KMS-11 (cell line): ENCODE measurements around the gene LETM1.
A peak's percentile ranks its signal among the peaks of the same experiment; 100 is the strongest.

ENCODE experiments used
- H2AFZ ChIP-seq: fragments of 200-600 bp; sonication (generic); 2 replicates; pipeline ENCODE4 v1.6.1; 2016; ENCODE audit warnings: antibody characterized with exemption, mixed run types, low read depth
- H3K27ac ChIP-seq: fragments of 200-600 bp; sonication (generic); 2 replicates; pipeline ENCODE4 v1.6.1; 2016; ENCODE audit warnings: mild to moderate bottlenecking, mixed run types
- H3K27me3 ChIP-seq: fragments of 200-600 bp; sonication (generic); 2 replicates; pipeline ENCODE4 v1.6.1; 2017; ENCODE audit warnings: mild to moderate bottlenecking, low read depth, mixed run types, moderate library complexity; ENCODE audit not compliant: insufficient read depth
- H3K36me3 ChIP-seq: fragments of 200-600 bp; sonication (generic); 2 replicates; pipeline ENCODE4 v1.6.1; 2017; ENCODE audit warnings: mild to moderate bottlenecking, mixed run types; ENCODE audit not compliant: insufficient read depth
- H3K4me1 ChIP-seq: fragments of 200-600 bp; sonication (generic); 2 replicates; pipeline ENCODE4 v1.6.1; 2016; ENCODE audit warnings: mild to moderate bottlenecking, low read depth, mixed run types; ENCODE audit not compliant: poor library complexity, severe bottlenecking
- H3K4me2 ChIP-seq: fragments of 200-600 bp; sonication (generic); 2 replicates; pipeline ENCODE4 v1.7.0; 2016; ENCODE audit warnings: mild to moderate bottlenecking, mixed run types
- H3K4me3 ChIP-seq: fragments of 200-600 bp; sonication (generic); IDR thresholded peaks from 2 replicates; pipeline ENCODE4 v1.6.1; 2017; ENCODE audit warnings: low read depth, low read length, mixed read lengths; ENCODE audit not compliant: insufficient read depth
- H3K79me2 ChIP-seq: fragments of 200-600 bp; sonication (generic); 2 replicates; pipeline ENCODE4 v1.6.1; 2016; ENCODE audit warnings: low read depth, mixed run types; ENCODE audit not compliant: insufficient read depth
- H3K9ac ChIP-seq: fragments of 200-600 bp; sonication (generic); 2 replicates; pipeline ENCODE4 v1.6.1; 2016; ENCODE audit warnings: mild to moderate bottlenecking, mixed run types
- H4K20me1 ChIP-seq: fragments of 200-600 bp; sonication (generic); 2 replicates; pipeline ENCODE4 v1.6.1; 2016; ENCODE audit warnings: mild to moderate bottlenecking, mixed run types; ENCODE audit not compliant: insufficient read depth
- CTCF ChIP-seq: fragments of 200-600 bp; sonication (generic); conservative IDR thresholded peaks from 2 replicates; pipeline ENCODE4 v1.6.1; 2017; ENCODE audit warnings: low read depth, mild to moderate bottlenecking, antibody characterized with exemption, low read length, moderate library complexity, mixed read lengths

The LETM1 gene

DNA sequence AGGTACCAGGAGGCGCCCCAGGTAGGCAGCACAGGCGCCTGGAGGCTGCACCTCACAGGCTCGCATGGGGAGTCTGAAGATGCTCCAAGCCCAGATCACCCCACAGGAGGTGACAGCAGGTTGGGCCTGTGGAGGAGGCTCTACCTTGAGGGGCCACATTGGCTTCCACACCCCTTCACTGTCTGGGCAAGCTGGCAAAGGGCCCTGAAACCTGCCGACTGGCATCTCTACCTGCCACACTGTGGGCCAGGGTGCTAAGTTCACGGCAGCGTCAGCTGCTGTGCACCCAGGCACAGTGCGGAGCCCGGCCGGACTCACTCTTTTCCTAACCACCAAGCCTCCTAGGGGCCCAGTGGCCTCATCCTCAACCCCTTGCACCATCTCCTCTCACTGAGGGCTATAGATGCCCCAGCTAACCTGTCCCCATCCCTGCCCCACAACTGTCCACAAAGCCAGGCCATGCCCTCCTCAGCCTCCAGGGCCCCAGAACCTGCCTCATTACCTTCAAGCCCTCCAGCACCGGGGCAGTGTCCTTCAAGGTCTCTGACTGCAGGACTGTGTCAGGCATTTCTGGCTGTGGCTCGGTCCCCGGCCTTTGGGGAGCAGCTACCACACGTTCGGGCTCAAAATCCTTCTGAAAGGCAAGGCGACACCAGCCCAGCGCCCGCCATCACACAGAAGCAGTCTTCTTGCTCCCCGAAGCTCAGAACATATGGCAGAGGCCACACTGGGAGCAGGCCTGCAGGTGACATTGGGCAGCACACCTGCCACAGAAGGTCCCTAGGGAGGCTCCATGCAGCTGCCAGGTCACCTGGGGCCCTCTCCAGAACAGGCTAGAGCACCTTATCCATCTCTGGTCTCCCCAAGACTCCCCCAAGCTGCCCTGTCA lies 34.0 kb downstream of the LETM1 start:
- Histone ChIP-seq H3K4me3 (no peak overlapping the region), H3K4me1 (peaks cover 18% of the 10 kb centered on the region), H4K20me1 (no peaks in the 10 kb centered on the region), H3K36me3 (no peaks in the 10 kb centered on the region), H3K79me2 (no peaks in the 10 kb centered on the region), H2AFZ (no peak overlapping the region), H3K27me3 (no peaks in the 10 kb centered on the region), H3K4me2 (no peak overlapping the region), H3K9ac (no peak overlapping the region), H3K27ac (no peak overlapping the region)
- TF ChIP-seq CTCF = no peak

DNA sequence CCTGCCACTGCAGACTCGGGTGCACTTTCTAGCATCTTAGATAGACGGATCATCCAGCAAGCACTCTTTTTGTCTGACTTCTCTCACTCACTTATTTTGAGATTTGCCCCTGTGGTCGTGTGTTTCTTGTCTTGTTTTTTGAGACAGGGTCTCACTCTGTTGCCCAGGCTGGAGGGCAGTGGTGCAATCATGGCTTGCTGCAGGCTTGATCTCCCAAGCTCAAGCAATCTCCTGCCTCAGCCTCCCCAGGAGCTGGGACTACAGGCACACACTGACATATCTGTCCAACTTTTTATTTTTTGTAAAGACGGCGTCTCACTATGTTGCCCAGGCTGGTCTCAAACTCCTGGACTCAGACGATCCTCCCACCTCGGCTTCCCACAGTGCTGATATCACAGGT lies 36.1 kb downstream of the LETM1 start:
- Histone ChIP-seq H3K4me1 (peaks cover 18% of the 10 kb centered on the region), H3K36me3 (no peaks in the 10 kb centered on the region), H3K79me2 (no peaks in the 10 kb centered on the region), H4K20me1 (no peaks in the 10 kb centered on the region), H3K27me3 (no peaks in the 10 kb centered on the region), H3K4me3 (no peak overlapping the region), H3K9ac (no peak overlapping the region), H3K4me2 (no peak overlapping the region; the same call in 1 of the 2 replicates), H2AFZ (no peak overlapping the region), H3K27ac (peak overlapping the region; percentile 49; the same call in 1 of the 2 replicates)
- no peak for TF ChIP-seq CTCF

- Histone ChIP-seq H3K4me1 (peaks cover 18% of the 10 kb centered on the region), H3K36me3 (no peaks in the 10 kb centered on the region), H2AFZ (no peak overlapping the region), H4K20me1 (no peaks in the 10 kb centered on the region), H3K27me3 (no peaks in the 10 kb centered on the region), H3K27ac (no peak overlapping the region), H3K9ac (no peak overlapping the region), H3K4me2 (no peak overlapping the region), H3K79me2 (no peaks in the 10 kb centered on the region), H3K4me3 (no peak overlapping the region)
- no peak for TF ChIP-seq CTCF
These were observed 36.7 kb downstream of the LETM1 start for GRCh38 chr4:1819284-1819683.

DNA sequence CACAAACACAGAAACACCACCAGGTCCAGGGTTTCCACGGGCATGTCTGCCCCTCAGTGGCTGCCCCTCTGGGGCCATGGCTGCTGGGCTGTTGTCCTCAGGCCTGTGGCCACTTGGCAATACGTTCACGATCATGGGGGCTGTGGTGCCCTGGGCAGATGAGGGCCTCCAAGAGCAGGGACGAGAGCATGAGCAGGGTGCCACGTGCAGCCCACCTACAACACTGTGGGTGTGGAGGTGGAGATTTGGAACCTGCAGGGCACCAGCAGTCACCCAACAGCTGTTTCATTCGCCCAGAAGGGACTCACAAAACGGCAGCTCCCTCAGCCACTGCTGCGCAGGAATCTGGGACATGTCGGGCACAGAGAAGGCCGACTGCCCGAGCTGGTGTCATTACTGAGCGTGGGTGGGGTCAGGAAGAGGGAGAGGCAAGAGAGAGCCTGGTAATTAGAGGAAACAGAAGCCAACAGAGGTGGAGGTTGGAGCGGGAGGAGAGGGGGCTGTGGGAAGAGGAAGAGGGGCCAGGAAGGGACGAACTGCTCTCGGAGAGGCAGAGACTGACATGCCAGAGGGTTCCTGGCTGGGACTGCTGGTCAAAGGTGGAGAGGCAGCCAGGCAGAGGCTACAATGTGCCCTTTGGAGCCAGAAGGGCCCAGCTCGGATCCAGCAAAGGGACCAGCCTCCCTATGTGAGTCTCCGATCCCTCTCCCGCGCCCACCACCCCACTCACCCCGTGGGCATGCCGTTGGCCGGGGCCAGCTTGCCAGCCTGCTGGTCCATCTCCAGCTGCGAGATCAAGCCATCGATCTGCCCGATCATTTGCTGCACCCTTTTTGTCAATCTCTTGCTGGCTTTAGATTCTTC lies 39.7 kb downstream of the LETM1 start:
- no peak for TF ChIP-seq CTCF
- Histone ChIP-seq H3K9ac (no peak overlapping the region), H3K4me3 (no peak overlapping the region), H2AFZ (no peak overlapping the region), H3K4me1 (peaks cover 18% of the 10 kb centered on the region), H3K27me3 (no peaks in the 10 kb centered on the region), H3K4me2 (no peak overlapping the region), H3K27ac (no peak overlapping the region), H3K36me3 (no peaks in the 10 kb centered on the region), H3K79me2 (no peaks in the 10 kb centered on the region), H4K20me1 (no peaks in the 10 kb centered on the region)
